HAP-1 (cell line): ENCODE results near the gene HMGB2.

ENCODE experiments used
- DNase-seq, 2 experiments: peaks; one replicate each; pipeline ENCODE4 v3.0.0-alpha.2; 2016 to 2020; ENCODE audit warnings: low spot score in 2 of 2
- H3K27me3 ChIP-seq: fragments of 250-450 bp; sonication (Bioruptor Pico); 2 replicates; pipeline ENCODE4 v1.5.1; 2020; ENCODE audit warnings: low read depth, mild to moderate bottlenecking, moderate library complexity
- H3K36me3 ChIP-seq: fragments of 250-450 bp; sonication (Bioruptor Pico); replicated peaks from 2 replicates; pipeline ENCODE4 v1.5.1; 2020; ENCODE audit warnings: mild to moderate bottlenecking
- H3K4me1 ChIP-seq: fragments of 250-450 bp; sonication (Bioruptor Pico); 2 replicates; pipeline ENCODE4 v1.5.1; 2020; ENCODE audit warnings: mild to moderate bottlenecking
- H3K4me3 ChIP-seq: fragments of 250-450 bp; sonication (Bioruptor Pico); 2 replicates; pipeline ENCODE4 v1.5.1; 2020; ENCODE audit warnings: mild to moderate bottlenecking, moderate library complexity
- H3K9me3 ChIP-seq: fragments of 250-450 bp; sonication (Bioruptor Pico); 2 replicates; pipeline ENCODE4 v1.5.1; 2020; ENCODE audit warnings: mild to moderate bottlenecking, moderate library complexity
- in situ Hi-C: fragments of 300-500 bp; cut with MboI; formaldehyde crosslinking; loops from 3 replicates; pipeline ENCODE4 v1.14.3; 2020; ENCODE audit warnings: low sequenced_read_pairs, inconsistent platforms, mixed read lengths

Gene HMGB2

GRCh38 chr4:173362666-173363065 is 28.5 kb upstream of the HMGB2 start:
- Histone ChIP-seq H3K27me3 (no peaks in the 10 kb centered on the region), H3K4me1 (peaks cover 10% of the 10 kb centered on the region), H3K36me3 (no peaks in the 10 kb centered on the region), H3K9me3 (no peaks in the 10 kb centered on the region), H3K4me3 (no peak overlapping the region)
- no peak for DNase-seq
- in situ Hi-C loops: no loop called here

GRCh38 chr4:173360587-173361221 is 26.5 kb upstream of the HMGB2 start:
- no peaks in the 10 kb centered on the region for H3K4me1 ChIP-seq
- no peak overlapping the region for H3K4me3 ChIP-seq
- no peaks in the 10 kb centered on the region for H3K9me3 ChIP-seq
- H3K36me3 ChIP-seq: no peaks in the 10 kb centered on the region
- peak in 1 of 2 experiments; percentile 29 for DNase-seq
- H3K27me3 ChIP-seq: no peaks in the 10 kb centered on the region
- in situ Hi-C loops: no loop called here

- in situ Hi-C loops: no loop called here
- H3K36me3 ChIP-seq: no peaks in the 10 kb centered on the region
- H3K27me3 ChIP-seq: no peaks in the 10 kb centered on the region
- H3K9me3 ChIP-seq: no peaks in the 10 kb centered on the region
- no peak overlapping the region for H3K4me3 ChIP-seq
- H3K4me1 ChIP-seq: no peaks in the 10 kb centered on the region
- DNase-seq: no peak
Measured at GRCh38 chr4:173357939-173358338, 23.8 kb upstream of the HMGB2 start.

- H3K4me1 ChIP-seq: peaks cover 18% of the 10 kb centered on the region
- in situ Hi-C loops: no loop called here
- H3K9me3 ChIP-seq: no peaks in the 10 kb centered on the region
- no peak for DNase-seq
- H3K4me3 ChIP-seq: no peak overlapping the region
- H3K27me3 ChIP-seq: no peaks in the 10 kb centered on the region
- H3K36me3 ChIP-seq: no peaks in the 10 kb centered on the region
Measured at GRCh38 chr4:173347467-173347866, 13.3 kb upstream of the HMGB2 start.

GRCh38 chr4:173346074-173346473 is 11.9 kb upstream of the HMGB2 start:
- Histone ChIP-seq H3K9me3 (no peaks in the 10 kb centered on the region), H3K4me3 (no peak overlapping the region), H3K4me1 (peaks cover 26% of the 10 kb centered on the region), H3K36me3 (no peaks in the 10 kb centered on the region), H3K27me3 (no peaks in the 10 kb centered on the region)
- DNase-seq: no peak
- in situ Hi-C loops: no loop called here

GRCh38 chr4:173345648-173346047 is 11.5 kb upstream of the HMGB2 start:
- in situ Hi-C loops: no loop called here
- no peak for DNase-seq
- H3K4me1 ChIP-seq: peaks cover 31% of the 10 kb centered on the region
- H3K27me3 ChIP-seq: no peaks in the 10 kb centered on the region
- no peak overlapping the region for H3K4me3 ChIP-seq
- no peaks in the 10 kb centered on the region for H3K36me3 ChIP-seq
- no peaks in the 10 kb centered on the region for H3K9me3 ChIP-seq

- Histone ChIP-seq H3K9me3 (no peaks in the 10 kb centered on the region), H3K27me3 (no peaks in the 10 kb centered on the region), H3K4me1 (peaks cover 31% of the 10 kb centered on the region), H3K36me3 (no peaks in the 10 kb centered on the region), H3K4me3 (no peak overlapping the region)
- in situ Hi-C loops: no loop called here
- no peak for DNase-seq
Measured at GRCh38 chr4:173343832-173344397, 9.8 kb upstream of the HMGB2 start.

- H3K27me3 ChIP-seq: no peaks in the 10 kb centered on the region
- H3K9me3 ChIP-seq: no peaks in the 10 kb centered on the region
- H3K36me3 ChIP-seq: peaks cover 14% of the 10 kb centered on the region
- H3K4me3 ChIP-seq: no peak overlapping the region
- DNase-seq: no peak
- in situ Hi-C loops: no loop called here
- H3K4me1 ChIP-seq: peaks cover 30% of the 10 kb centered on the region
Measured at GRCh38 chr4:173337463-173337862, 3.3 kb upstream of the HMGB2 start.

GRCh38 chr4:173334891-173335752 is 964 bp upstream of the HMGB2 start:
- Histone ChIP-seq H3K27me3 (no peaks in the 10 kb centered on the region), H3K9me3 (no peaks in the 10 kb centered on the region), H3K4me3 (peak overlapping the region; percentile 88), H3K36me3 (peaks cover 36% of the 10 kb centered on the region), H3K4me1 (peaks cover 25% of the 10 kb centered on the region)
- DNase-seq: peak; percentile 92 to 95
- in situ Hi-C loops: loop anchor here (5.0 kb wide), 1 partner anchor 37 kb away; the partner anchor contains the start of gene SAP30

- H3K36me3 ChIP-seq: peaks cover 51% of the 10 kb centered on the region
- no peaks in the 10 kb centered on the region for H3K9me3 ChIP-seq
- no peaks in the 10 kb centered on the region for H3K27me3 ChIP-seq
- peak in 1 of 2 experiments; percentile 62 for DNase-seq
- H3K4me1 ChIP-seq: peaks cover 27% of the 10 kb centered on the region
- in situ Hi-C loops: loop anchor here (5.0 kb wide), 1 partner anchor 39 kb away; the partner anchor contains the start of gene SAP30
- H3K4me3 ChIP-seq: peak overlapping the region; percentile 88
Measured at GRCh38 chr4:173333658-173334084, 487 bp downstream of the HMGB2 start.

GRCh38 chr4:173332963-173333657 is 1.0 kb downstream of the HMGB2 start:
- in situ Hi-C loops: loop anchor here (5.0 kb wide), 1 partner anchor 39 kb away; the partner anchor contains the start of gene SAP30
- DNase-seq: no peak
- no peaks in the 10 kb centered on the region for H3K27me3 ChIP-seq
- H3K36me3 ChIP-seq: peaks cover 56% of the 10 kb centered on the region
- H3K4me1 ChIP-seq: peaks cover 24% of the 10 kb centered on the region
- no peaks in the 10 kb centered on the region for H3K9me3 ChIP-seq
- H3K4me3 ChIP-seq: peak overlapping the region; percentile 88

- Histone ChIP-seq H3K9me3 (no peaks in the 10 kb centered on the region), H3K4me1 (peaks cover 19% of the 10 kb centered on the region), H3K4me3 (peak overlapping the region; percentile 88), H3K27me3 (no peaks in the 10 kb centered on the region), H3K36me3 (peaks cover 60% of the 10 kb centered on the region)
- in situ Hi-C loops: loop anchor here (5.0 kb wide), 1 partner anchor 40 kb away; the partner anchor contains the start of gene SAP30
- DNase-seq: peak in 1 of 2 experiments; percentile 19
Measured at GRCh38 chr4:173332021-173332487, 2.1 kb downstream of the HMGB2 start.

- Histone ChIP-seq H3K4me1 (peaks cover 9% of the 10 kb centered on the region), H3K4me3 (no peak overlapping the region), H3K36me3 (peaks cover 73% of the 10 kb centered on the region), H3K9me3 (no peaks in the 10 kb centered on the region), H3K27me3 (no peaks in the 10 kb centered on the region)
- in situ Hi-C loops: loop anchor here (5.0 kb wide), 1 partner anchor 42 kb away; the partner anchor contains the start of gene SAP30
- DNase-seq: no peak
Measured at GRCh38 chr4:173330590-173330989, 3.6 kb downstream of the HMGB2 start.
